Putamen (tissue), 1 donor: ENCODE results near the gene FAM168A.
"Not testable (repeated sequence)": the region's sequence is repeated elsewhere in the genome, so short reads cannot be mapped to it uniquely, and the experiment has no call there.

Experiments used
- DNase-seq: peaks from one replicate; pipeline ENCODE4 v3.0.0-alpha.2; 2016; ENCODE audit warnings: low spot score

The FAM168A gene

GRCh38 chr11:73519266-73519665, 78.6 kb downstream of the FAM168A start:
- no peak for DNase-seq

GRCh38 chr11:73518195-73518594, 79.7 kb downstream of the FAM168A start:
- DNase-seq: no peak

GRCh38 chr11:73516080-73516479, 81.8 kb downstream of the FAM168A start:
- DNase-seq: no peak

GRCh38 chr11:73513707-73514106, 84.2 kb downstream of the FAM168A start:
- DNase-seq: no peak

GRCh38 chr11:73510877-73511276, 87.0 kb downstream of the FAM168A start:
- no peak for DNase-seq

- no peak for DNase-seq
Measured at GRCh38 chr11:73510106-73510505, 87.8 kb downstream of the FAM168A start.

- no peak for DNase-seq
Measured at GRCh38 chr11:73509188-73509587, 88.7 kb downstream of the FAM168A start.

- DNase-seq: no peak
Measured at GRCh38 chr11:73508243-73509176, 89.4 kb downstream of the FAM168A start.

- DNase-seq: no peak
Measured at GRCh38 chr11:73507086-73507485, 90.8 kb downstream of the FAM168A start.

GRCh38 chr11:73506038-73506437, 91.9 kb downstream of the FAM168A start:
- DNase-seq: no peak

GRCh38 chr11:73498343-73498742, 99.6 kb downstream of the FAM168A start:
- DNase-seq: no peak

- DNase-seq: no peak
Measured at GRCh38 chr11:73496134-73496533, 101.8 kb downstream of the FAM168A start.

- no peak for DNase-seq
Measured at GRCh38 chr11:73495731-73496130, 102.2 kb downstream of the FAM168A start.

- DNase-seq: no peak
Measured at GRCh38 chr11:73493956-73494598, 103.8 kb downstream of the FAM168A start.

GRCh38 chr11:73481626-73482025, 116.3 kb downstream of the FAM168A start:
- DNase-seq: no peak

- DNase-seq: no peak
Measured at GRCh38 chr11:73480677-73481076, 117.2 kb downstream of the FAM168A start.

GRCh38 chr11:73478737-73479347, 119.1 kb downstream of the FAM168A start:
- no peak for DNase-seq

- DNase-seq: no peak
Measured at GRCh38 chr11:73477518-73477917, 120.4 kb downstream of the FAM168A start.

- no peak for DNase-seq
Measured at GRCh38 chr11:73475549-73476095, 122.3 kb downstream of the FAM168A start.

GRCh38 chr11:73473252-73473651, 124.7 kb downstream of the FAM168A start:
- DNase-seq: no peak

GRCh38 chr11:73470036-73470612, 127.8 kb downstream of the FAM168A start:
- not testable (repeated sequence) for DNase-seq

GRCh38 chr11:73469401-73469800, 128.5 kb downstream of the FAM168A start:
- DNase-seq: no peak
